ENCODE measurements around the gene KRTAP5-4. TPM values are rescaled to one million over a fixed set of nuclear protein-coding genes. Genes with fewer than 3 reads are reported as not detected.
"Not testable (repeated sequence)": the region's sequence is repeated elsewhere in the genome, so short reads cannot be mapped to it uniquely, and the experiment has no call there.

The KRTAP5-4 gene
- total and polyA plus RNA-seq, 2 donors (not counting 1 experiment from before 2014, with no cell fraction given), result not detected

GRCh38 chr11:1582909-1583308 is 39.0 kb downstream of the KRTAP5-4 start:
- H4K20me1 ChIP-seq (ENCODE audit: control insufficient read depth, insufficient read depth, low read length, poor library complexity, severe bottlenecking); H2AFZ ChIP-seq (ENCODE audit: insufficient read depth, low read depth, low read length, poor library complexity, severe bottlenecking); intact Hi-C loops (cut with micrococcal nuclease); POLR2A ChIA-PET; H3K36me3 ChIP-seq (replicated peaks in 1 of 2; ENCODE audit: control extremely low read depth in 1 of 2, control insufficient read depth in 1 of 2, extremely low read depth in 1 of 2, insufficient read depth in 2 of 2, low read length in 1 of 2); H3K79me2 ChIP-seq (ENCODE audit: control insufficient read depth, insufficient read depth, low read length); CTCF ChIA-PET; H3K27ac ChIP-seq (ENCODE audit: low read length in 2 of 2); H3K4me2 ChIP-seq (replicated peaks; ENCODE audit: low read depth, low read length, poor library complexity, severe bottlenecking); H3K4me3 ChIP-seq (ENCODE audit: control extremely low read depth in 1 of 5, extremely low read depth in 1 of 5, insufficient read depth in 1 of 5, low read depth in 2 of 5, low read length in 4 of 5); H3K27ac Mint-ChIP-seq; ATAC-seq (ENCODE audit: low read depth); H3K9me3 Mint-ChIP-seq (ENCODE audit: insufficient read depth); H3K4me3 Mint-ChIP-seq; DNase-seq; H3K9ac ChIP-seq (ENCODE audit: low read length): not testable (repeated sequence)
- Mint-ChIP-seq H3K27me3 (peaks cover 14% of the 10 kb centered on the region), H3K4me1 (peaks cover 13% of the 10 kb centered on the region)
- peaks cover 0 to 29% (median 0%) of the 10 kb centered on the region in 4 experiments for H3K27me3 ChIP-seq (replicated peaks in 1 of 4; ENCODE audit: control extremely low read depth in 1 of 4, control insufficient read depth in 3 of 4, insufficient read depth in 4 of 4, low read length in 3 of 4)
- H3K9me3 ChIP-seq (ENCODE audit: control extremely low read depth in 1 of 3, control insufficient read depth in 2 of 3, insufficient read depth in 1 of 3, low read length in 2 of 3), result peaks cover 1 to 21% (median 10%) of the 10 kb centered on the region in 3 donors
- peaks cover 0 to 13% of the 10 kb centered on the region in 2 donors for H3K4me1 ChIP-seq (ENCODE audit: control insufficient read depth in 2 of 2, insufficient read depth in 2 of 2, low read length in 2 of 2)
- 100% methylated on average over 1 of the region's 2 CpGs for WGBS (ENCODE audit: insufficient coverage)

GRCh38 chr11:1581976-1582375 is 40.0 kb downstream of the KRTAP5-4 start:
- no peak overlapping the region for H3K4me3 Mint-ChIP-seq
- peaks cover 1 to 21% (median 10%) of the 10 kb centered on the region in 3 donors for H3K9me3 ChIP-seq (ENCODE audit: control extremely low read depth in 1 of 3, control insufficient read depth in 2 of 3, insufficient read depth in 1 of 3, low read length in 2 of 3)
- peaks cover 14% of the 10 kb centered on the region for H3K27me3 Mint-ChIP-seq
- no peak for ATAC-seq (ENCODE audit: low read depth)
- 86% methylated on average over 4 of the region's 9 CpGs for WGBS (ENCODE audit: insufficient coverage)
- H3K36me3 ChIP-seq (replicated peaks in 1 of 2; ENCODE audit: control extremely low read depth in 1 of 2, control insufficient read depth in 1 of 2, extremely low read depth in 1 of 2, insufficient read depth in 2 of 2, low read length in 1 of 2), result no peaks in the 10 kb centered on the region
- H3K27me3 ChIP-seq (replicated peaks in 1 of 4; ENCODE audit: control extremely low read depth in 1 of 4, control insufficient read depth in 3 of 4, insufficient read depth in 4 of 4, low read length in 3 of 4), result peaks cover 0 to 28% (median 0%) of the 10 kb centered on the region in 4 experiments
- H3K9me3 Mint-ChIP-seq (ENCODE audit: insufficient read depth), result peaks cover 5% of the 10 kb centered on the region
- H2AFZ ChIP-seq (ENCODE audit: insufficient read depth, low read depth, low read length, poor library complexity, severe bottlenecking), result no peak overlapping the region
- H3K4me2 ChIP-seq (replicated peaks; ENCODE audit: low read depth, low read length, poor library complexity, severe bottlenecking), result no peak overlapping the region
- TF ChIP-seq, protein P1, sequence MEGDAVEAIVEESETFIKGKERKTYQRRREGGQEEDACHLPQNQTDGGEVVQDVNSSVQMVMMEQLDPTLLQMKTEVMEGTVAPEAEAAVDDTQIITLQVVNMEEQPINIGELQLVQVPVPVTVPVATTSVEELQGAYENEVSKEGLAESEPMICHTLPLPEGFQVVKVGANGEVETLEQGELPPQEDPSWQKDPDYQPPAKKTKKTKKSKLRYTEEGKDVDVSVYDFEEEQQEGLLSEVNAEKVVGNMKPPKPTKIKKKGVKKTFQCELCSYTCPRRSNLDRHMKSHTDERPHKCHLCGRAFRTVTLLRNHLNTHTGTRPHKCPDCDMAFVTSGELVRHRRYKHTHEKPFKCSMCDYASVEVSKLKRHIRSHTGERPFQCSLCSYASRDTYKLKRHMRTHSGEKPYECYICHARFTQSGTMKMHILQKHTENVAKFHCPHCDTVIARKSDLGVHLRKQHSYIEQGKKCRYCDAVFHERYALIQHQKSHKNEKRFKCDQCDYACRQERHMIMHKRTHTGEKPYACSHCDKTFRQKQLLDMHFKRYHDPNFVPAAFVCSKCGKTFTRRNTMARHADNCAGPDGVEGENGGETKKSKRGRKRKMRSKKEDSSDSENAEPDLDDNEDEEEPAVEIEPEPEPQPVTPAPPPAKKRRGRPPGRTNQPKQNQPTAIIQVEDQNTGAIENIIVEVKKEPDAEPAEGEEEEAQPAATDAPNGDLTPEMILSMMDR (IDR thresholded peaks at IDR 0.05), result no peak
- no peak for TF ChIP-seq EZH2 (IDR thresholded peaks at IDR 0.05; ENCODE audit: borderline replicate concordance, insufficient read depth, low read depth, low read length, poor library complexity, severe bottlenecking)
- H3K9ac ChIP-seq (ENCODE audit: low read length), result no peak overlapping the region
- H3K27ac Mint-ChIP-seq, result no peak overlapping the region
- peaks cover 0 to 10% of the 10 kb centered on the region in 2 donors for H3K4me1 ChIP-seq (ENCODE audit: control insufficient read depth in 2 of 2, insufficient read depth in 2 of 2, low read length in 2 of 2)
- H3K4me3 ChIP-seq (ENCODE audit: control extremely low read depth in 1 of 5, extremely low read depth in 1 of 5, insufficient read depth in 1 of 5, low read depth in 2 of 5, low read length in 4 of 5), result no peak overlapping the region
- intact Hi-C loops (cut with micrococcal nuclease), result no loop called here
- no peak overlapping the region for H3K27ac ChIP-seq (ENCODE audit: low read length in 2 of 2)
- peaks cover 10% of the 10 kb centered on the region for H3K4me1 Mint-ChIP-seq
- ChIA-PET POLR2A (no interaction called here), CTCF (no interaction called here)
- H4K20me1 ChIP-seq (ENCODE audit: control insufficient read depth, insufficient read depth, low read length, poor library complexity, severe bottlenecking), result no peaks in the 10 kb centered on the region
- DNase-seq, result no peak
- H3K79me2 ChIP-seq (ENCODE audit: control insufficient read depth, insufficient read depth, low read length), result no peaks in the 10 kb centered on the region

Measured in B cell (primary cell).